Gastroesophageal sphincter (tissue), 4 donors: Measurements from ENCODE around the gene H1-8. TPM values are rescaled to one million over a fixed set of nuclear protein-coding genes. Genes with fewer than 3 reads are reported as not detected.

ENCODE experiments used
- ATAC-seq: fragments of 150-250 bp; one replicate; pipeline ENCODE4 v1.9.1; 2016; ENCODE audit warnings: mild to moderate bottlenecking, moderate library complexity
- H3K27ac ChIP-seq, 4 donors: fragments of 200-600 bp; sonication (generic) in 3 of 4; 1 replicate in 3 of 4; 2 replicates in 1 of 4; pipeline ENCODE4 v1.5.1; 2016 to 2019
- H3K27me3 ChIP-seq: fragments of 200-600 bp; sonication (generic); one replicate; pipeline ENCODE4 v1.5.1; 2019
- H3K36me3 ChIP-seq, 2 donors: fragments of 200-600 bp; sonication (generic); one replicate each; pipeline ENCODE4 v1.5.1; 2019; ENCODE audit warnings: control low read depth in 1 of 2
- H3K4me1 ChIP-seq, 3 donors: fragments of 200-600 bp; sonication (generic); 1 replicate in 2 of 3; 2 replicates in 1 of 3; pipeline ENCODE4 v1.5.1; 2016 to 2019; ENCODE audit warnings: control low read depth in 2 of 3
- H3K4me3 ChIP-seq, 2 donors: fragments of 200-600 bp; sonication (generic); one replicate each; pipeline ENCODE4 v1.5.1; 2019; ENCODE audit warnings: mild to moderate bottlenecking in 1 of 2, moderate library complexity in 1 of 2
- H3K9me3 ChIP-seq, 3 donors: fragments of 200-600 bp; sonication (generic); one replicate each; pipeline ENCODE4 v1.5.1; 2017 to 2019; ENCODE audit warnings: control low read depth in 2 of 3
- CTCF ChIP-seq, 4 experiments: fragments of 200-600 bp in 2 of 4; fragments of 450-650 bp in 2 of 4; sonication (generic) in 1 of 4; IDR thresholded peaks; one replicate each; pipeline ENCODE4 v1.5.1; 2017 to 2019; ENCODE audit warnings: antibody characterized with exemption in 4 of 4, mild to moderate bottlenecking in 2 of 4, moderate library complexity in 2 of 4
- EP300 ChIP-seq: sonication (generic); formaldehyde crosslinking; IDR thresholded peaks from one replicate; pipeline ENCODE4 v1.6.1; 2017; ENCODE audit warnings: antibody characterized with exemption, mild to moderate bottlenecking
- POLR2A ChIP-seq, 2 donors: fragments of 450-650 bp; IDR thresholded peaks; one replicate each; pipeline ENCODE4 v1.6.1; 2017; ENCODE audit warnings: antibody characterized with exemption in 2 of 2, mild to moderate bottlenecking in 2 of 2, moderate library complexity in 1 of 2
- POLR2AphosphoS5 ChIP-seq: sonication (generic); formaldehyde crosslinking; IDR thresholded peaks from one replicate; pipeline ENCODE4 v1.6.1; 2017; ENCODE audit warnings: antibody characterized with exemption
- WGBS, 2 donors: methylation state at CpG; one replicate each; pipeline ENCODE4 v1.1.5; 2018; ENCODE audit warnings: low coverage in 1 of 2; 5-methylcytosine and 5-hydroxymethylcytosine counted together
- total RNA-seq, 4 donors: library from RNA; depleted of rRNA; stranded (reverse); fragments of >200 nt; gene quantifications; one replicate each; pipeline ENCODE4 v1.1.0, GENCODE V29; 2016

H1-8 gene
- total RNA-seq, 4 donors from 2014 or later, result not detected

DNA sequence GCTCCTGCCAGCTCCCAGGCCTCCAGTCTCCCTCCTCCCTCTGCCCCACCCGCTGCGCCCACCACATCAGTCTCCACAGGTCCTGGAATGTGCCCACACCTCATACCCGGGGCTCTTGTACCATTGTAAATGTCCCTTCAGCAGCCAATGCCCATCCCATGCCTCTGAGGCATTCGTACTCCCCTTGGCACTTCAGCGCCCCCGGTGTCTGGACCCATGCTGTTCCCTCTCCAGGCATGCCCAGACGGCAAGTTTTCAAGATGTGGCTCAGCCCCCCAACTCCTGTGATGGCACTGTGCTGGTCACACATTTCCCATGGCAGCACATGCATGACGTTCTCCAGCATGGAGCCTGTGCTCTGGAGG lies 50.2 kb downstream of the H1-8 start:
- H3K4me3 ChIP-seq, result peak overlapping the region in 1 of 2 donors; percentile 22
- H3K36me3 ChIP-seq, result peaks cover 0 to 10% of the 10 kb centered on the region in 2 donors
- no peak for ATAC-seq
- no peaks in the 10 kb centered on the region for H3K27me3 ChIP-seq
- no peaks in the 10 kb centered on the region for H3K9me3 ChIP-seq
- 63 to 86% methylated on average over 5 to 7 of the region's 8 CpGs for WGBS, 2 donors
- TF ChIP-seq POLR2A (IDR thresholded peaks at IDR 0.05), result no peak
- TF ChIP-seq CTCF (IDR thresholded peaks at IDR 0.05), result no peak
- no peak for TF ChIP-seq EP300
- no peak for TF ChIP-seq POLR2AphosphoS5
- peaks cover 0 to 100% (median 71%) of the 10 kb centered on the region in 3 donors for H3K4me1 ChIP-seq
- H3K27ac ChIP-seq, result peak overlapping the region; percentile 12 to 84 (median 78)

- H3K27ac ChIP-seq, result peak overlapping the region in 3 of 4 donors; percentile 76 to 84 (median 79)
- no peaks in the 10 kb centered on the region for H3K27me3 ChIP-seq
- H3K4me3 ChIP-seq, result peak overlapping the region in 1 of 2 donors; percentile 4
- no peaks in the 10 kb centered on the region for H3K9me3 ChIP-seq
- 61 to 79% methylated on average over 5 of the region's 22 CpGs for WGBS, 2 donors
- ATAC-seq, result no peak
- H3K36me3 ChIP-seq, result peaks cover 0 to 4% of the 10 kb centered on the region in 2 donors
- H3K4me1 ChIP-seq, result peaks cover 0 to 100% (median 76%) of the 10 kb centered on the region in 3 donors
- TF ChIP-seq CTCF (IDR thresholded peaks at IDR 0.05) (no peak), POLR2AphosphoS5 (no peak), EP300 (no peak), POLR2A (IDR thresholded peaks at IDR 0.05) (no peak)
These were observed 50.8 kb downstream of the H1-8 start for GRCh38 chr3:129593595-129594339.

- TF ChIP-seq EP300 (no peak), CTCF (IDR thresholded peaks at IDR 0.05) (no peak), POLR2AphosphoS5 (no peak), POLR2A (IDR thresholded peaks at IDR 0.05) (no peak)
- H3K4me1 ChIP-seq, result peaks cover 0 to 100% (median 78%) of the 10 kb centered on the region in 3 donors
- H3K4me3 ChIP-seq, result no peak overlapping the region
- WGBS, 2 donors, result 28 to 82% methylated on average over 6 to 9 of the region's 10 CpGs
- H3K27ac ChIP-seq, result peak overlapping the region in 3 of 4 donors; percentile 76 to 84 (median 79)
- ATAC-seq, result no peak
- H3K36me3 ChIP-seq, result no peaks in the 10 kb centered on the region
- H3K27me3 ChIP-seq, result no peaks in the 10 kb centered on the region
- H3K9me3 ChIP-seq, result no peaks in the 10 kb centered on the region
These were observed 51.4 kb downstream of the H1-8 start for GRCh38 chr3:129594409-129594808.

GRCh38 chr3:129594907-129595390 lies 52.0 kb downstream of the H1-8 start:
- Histone ChIP-seq H3K36me3 (no peaks in the 10 kb centered on the region), H3K4me1 (peaks cover 0 to 100% (median 76%) of the 10 kb centered on the region in 3 donors), H3K9me3 (no peaks in the 10 kb centered on the region), H3K27ac (peak overlapping the region in 3 of 4 donors; percentile 79 to 88 (median 84)), H3K27me3 (no peaks in the 10 kb centered on the region), H3K4me3 (no peak overlapping the region)
- WGBS, 2 donors, result no CpG with 5 or more reads among the region's 6 CpGs
- TF ChIP-seq CTCF (IDR thresholded peaks at IDR 0.05), result no peak
- TF ChIP-seq EP300, result no peak
- TF ChIP-seq POLR2AphosphoS5, result no peak
- TF ChIP-seq POLR2A (IDR thresholded peaks at IDR 0.05), result no peak
- ATAC-seq, result no peak
